SU-DHL-6 (cell line): ENCODE data around the gene CADM1.
A peak's percentile ranks its signal among the peaks of the same experiment; 100 is the strongest.

ENCODE experiments used
- H2AFZ ChIP-seq: fragments of 200-600 bp; sonication (generic); 2 replicates; pipeline ENCODE4 v1.6.1; 2014; ENCODE audit warnings: low read depth, mild to moderate bottlenecking, moderate library complexity, mixed read lengths, antibody characterized with exemption, low read length; ENCODE audit not compliant: severe bottlenecking
- H3F3A ChIP-seq: fragments of 200-600 bp; shearing (Covaris generic); 2 replicates; pipeline ENCODE4 v1.6.0; 2016; ENCODE audit warnings: antibody characterized with exemption, mild to moderate bottlenecking; ENCODE audit not compliant: insufficient read depth
- H3K27ac ChIP-seq: fragments of 200-600 bp; sonication (generic); 2 replicates; pipeline ENCODE4 v1.5.1; 2016; ENCODE audit warnings: low read depth, mild to moderate bottlenecking, low read length, moderate library complexity, mixed read lengths
- H3K27me3 ChIP-seq: fragments of 200-600 bp; sonication (generic), shearing (Covaris generic); 2 replicates; pipeline ENCODE4 v1.6.0; 2014; ENCODE audit warnings: mild to moderate bottlenecking, low read length
- H3K36me3 ChIP-seq: fragments of 200-600 bp; sonication (generic); 2 replicates; pipeline ENCODE4 v1.6.1; 2014; ENCODE audit warnings: mild to moderate bottlenecking, low read length, mixed read lengths
- H3K4me2 ChIP-seq: fragments of 300-600, 200-600 bp; shearing (Covaris generic), sonication (generic); 2 replicates; pipeline ENCODE4 v1.6.0; 2014; ENCODE audit warnings: low read length, low read depth, mild to moderate bottlenecking; ENCODE audit not compliant: poor library complexity, severe bottlenecking
- H3K4me3 ChIP-seq: fragments of 200-600 bp; sonication (generic); 2 replicates; pipeline ENCODE4 v1.5.1; 2014; ENCODE audit warnings: antibody characterized with exemption, low read length, mild to moderate bottlenecking, mixed read lengths; ENCODE audit not compliant: insufficient read depth, poor library complexity, severe bottlenecking
- H3K79me2 ChIP-seq: fragments of 200-600 bp; sonication (generic); 2 replicates; pipeline ENCODE4 v1.6.1; 2014; ENCODE audit warnings: mild to moderate bottlenecking, low read length, moderate library complexity; ENCODE audit not compliant: insufficient read depth
- H3K9ac ChIP-seq: fragments of 200-600 bp; sonication (generic); 2 replicates; pipeline ENCODE4 v1.7.0; 2014; ENCODE audit warnings: mild to moderate bottlenecking, low read length
- H3K9me2 ChIP-seq: fragments of 200-600 bp; sonication (generic); replicated peaks from 2 replicates; pipeline ENCODE4 v1.6.1; 2014; ENCODE audit warnings: low read length; ENCODE audit not compliant: insufficient read depth
- H3K9me3 ChIP-seq: fragments of 200-600 bp; sonication (generic); 2 replicates; pipeline ENCODE4 v1.6.1; 2014; ENCODE audit warnings: low read length, mixed read lengths; ENCODE audit not compliant: insufficient read depth
- H4K20me1 ChIP-seq: fragments of 200-600 bp; sonication (generic); 2 replicates; pipeline ENCODE4 v1.6.1; 2014; ENCODE audit warnings: low read depth, mild to moderate bottlenecking, antibody characterized with exemption, low read length, moderate library complexity, mixed read lengths
- EZH2phosphoT487 ChIP-seq: fragments of 200-600 bp; sonication (generic), shearing (Covaris generic); conservative IDR thresholded peaks from 2 replicates; pipeline ENCODE4 v1.6.1; 2018; ENCODE audit warnings: mild to moderate bottlenecking, antibody characterized with exemption, low read length, moderate library complexity, mixed read lengths
- TF ChIP-seq, protein P1 (sequence below): fragments of 200-600 bp; sonication (generic); IDR thresholded peaks from one replicate; pipeline ENCODE4 v1.5.1; 2017; ENCODE audit warnings: antibody characterized with exemption, mild to moderate bottlenecking, low read length, moderate library complexity; ENCODE audit not compliant: insufficient read depth, poor library complexity, severe bottlenecking

The CADM1 gene

DNA sequence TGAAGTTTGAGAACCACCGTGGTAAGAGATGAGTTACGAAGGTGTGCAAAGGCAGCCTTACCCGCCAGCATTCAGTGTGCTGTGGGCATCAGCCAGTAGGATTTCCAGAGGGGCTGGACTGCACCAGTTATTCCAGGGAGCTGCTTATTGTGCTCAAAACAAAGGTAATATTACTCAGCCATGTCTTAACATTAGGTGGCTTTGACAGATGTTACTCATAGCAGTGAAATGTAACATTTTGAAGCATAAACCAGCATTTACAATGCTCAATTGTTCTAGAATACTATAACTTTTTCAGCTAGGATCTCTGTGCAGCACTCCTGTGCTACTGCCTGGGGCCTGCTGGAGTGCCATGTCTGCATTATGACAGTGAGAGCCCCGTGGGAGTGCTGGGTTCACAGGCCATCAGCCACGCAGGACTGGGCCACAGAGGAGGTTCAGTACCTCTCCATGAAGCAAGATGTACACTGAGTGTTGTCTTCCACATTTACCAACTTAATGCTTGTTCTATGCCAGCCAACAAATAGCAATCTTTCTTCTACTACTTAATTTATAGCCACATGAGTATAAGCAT lies 238.1 kb downstream of the CADM1 start:
- H3K9ac ChIP-seq: no peak overlapping the region

DNA sequence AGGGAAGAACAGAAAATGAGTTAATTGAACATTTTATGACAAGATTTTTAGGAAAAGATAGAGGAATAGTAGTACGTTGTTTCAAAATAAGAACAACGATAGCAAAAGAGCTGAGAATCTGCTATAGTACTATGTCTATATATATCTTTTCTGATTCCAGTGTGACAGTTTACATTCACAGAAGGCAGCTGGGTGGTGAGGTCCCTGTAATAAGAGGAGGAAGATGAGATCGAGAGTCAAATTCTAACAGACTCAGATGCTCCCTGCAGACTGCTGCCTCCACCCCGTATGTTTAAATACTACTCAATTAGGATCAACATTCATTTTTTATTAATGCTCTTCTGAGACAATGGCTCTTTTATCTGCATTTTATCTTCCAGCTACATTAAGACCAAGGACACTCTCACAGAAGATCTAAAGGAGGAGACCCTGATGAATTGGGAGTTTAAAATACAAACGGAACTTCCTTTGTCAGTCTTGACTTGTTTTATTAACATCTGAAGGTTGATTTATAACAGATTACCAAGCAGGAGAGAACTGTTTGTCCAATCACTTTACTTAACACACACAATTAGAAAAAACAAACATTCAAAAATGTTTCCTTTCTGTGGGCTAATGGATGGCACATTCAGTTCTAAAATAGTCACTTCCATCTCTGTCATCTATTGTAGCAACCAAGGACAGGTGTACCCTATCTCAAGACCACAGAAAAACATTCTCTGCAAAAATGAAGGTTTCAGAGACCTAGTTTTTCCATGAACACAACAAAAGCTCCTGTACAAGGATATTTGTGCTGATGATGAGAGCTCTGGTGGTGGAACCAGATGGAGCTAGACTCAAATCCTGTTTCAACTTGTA lies 240.2 kb downstream of the CADM1 start:
- Histone ChIP-seq H3K9ac (no peak overlapping the region), H3K27me3 (no peaks in the 10 kb centered on the region), H3K9me2 (no peaks in the 10 kb centered on the region), H3K4me3 (no peak overlapping the region), H3F3A (no peaks in the 10 kb centered on the region), H3K79me2 (no peaks in the 10 kb centered on the region), H3K27ac (no peak overlapping the region), H3K36me3 (no peaks in the 10 kb centered on the region), H2AFZ (no peak overlapping the region), H3K4me2 (no peak overlapping the region), H4K20me1 (no peaks in the 10 kb centered on the region), H3K9me3 (no peaks in the 10 kb centered on the region)
- TF ChIP-seq EZH2phosphoT487: no peak
- TF ChIP-seq, protein P1, sequence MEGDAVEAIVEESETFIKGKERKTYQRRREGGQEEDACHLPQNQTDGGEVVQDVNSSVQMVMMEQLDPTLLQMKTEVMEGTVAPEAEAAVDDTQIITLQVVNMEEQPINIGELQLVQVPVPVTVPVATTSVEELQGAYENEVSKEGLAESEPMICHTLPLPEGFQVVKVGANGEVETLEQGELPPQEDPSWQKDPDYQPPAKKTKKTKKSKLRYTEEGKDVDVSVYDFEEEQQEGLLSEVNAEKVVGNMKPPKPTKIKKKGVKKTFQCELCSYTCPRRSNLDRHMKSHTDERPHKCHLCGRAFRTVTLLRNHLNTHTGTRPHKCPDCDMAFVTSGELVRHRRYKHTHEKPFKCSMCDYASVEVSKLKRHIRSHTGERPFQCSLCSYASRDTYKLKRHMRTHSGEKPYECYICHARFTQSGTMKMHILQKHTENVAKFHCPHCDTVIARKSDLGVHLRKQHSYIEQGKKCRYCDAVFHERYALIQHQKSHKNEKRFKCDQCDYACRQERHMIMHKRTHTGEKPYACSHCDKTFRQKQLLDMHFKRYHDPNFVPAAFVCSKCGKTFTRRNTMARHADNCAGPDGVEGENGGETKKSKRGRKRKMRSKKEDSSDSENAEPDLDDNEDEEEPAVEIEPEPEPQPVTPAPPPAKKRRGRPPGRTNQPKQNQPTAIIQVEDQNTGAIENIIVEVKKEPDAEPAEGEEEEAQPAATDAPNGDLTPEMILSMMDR: no peak

More for the DNA sequence above, 238.1 kb downstream of the CADM1 start:
- Histone ChIP-seq H3K36me3 (no peaks in the 10 kb centered on the region), H4K20me1 (no peaks in the 10 kb centered on the region), H3K27ac (no peak overlapping the region), H3K4me2 (no peak overlapping the region), H3K4me3 (no peak overlapping the region), H3F3A (no peaks in the 10 kb centered on the region), H2AFZ (no peak overlapping the region), H3K9me3 (no peaks in the 10 kb centered on the region), H3K27me3 (no peaks in the 10 kb centered on the region), H3K9me2 (no peaks in the 10 kb centered on the region), H3K79me2 (no peaks in the 10 kb centered on the region)
- no peak for TF ChIP-seq EZH2phosphoT487
- TF ChIP-seq, protein P1: no peak

DNA sequence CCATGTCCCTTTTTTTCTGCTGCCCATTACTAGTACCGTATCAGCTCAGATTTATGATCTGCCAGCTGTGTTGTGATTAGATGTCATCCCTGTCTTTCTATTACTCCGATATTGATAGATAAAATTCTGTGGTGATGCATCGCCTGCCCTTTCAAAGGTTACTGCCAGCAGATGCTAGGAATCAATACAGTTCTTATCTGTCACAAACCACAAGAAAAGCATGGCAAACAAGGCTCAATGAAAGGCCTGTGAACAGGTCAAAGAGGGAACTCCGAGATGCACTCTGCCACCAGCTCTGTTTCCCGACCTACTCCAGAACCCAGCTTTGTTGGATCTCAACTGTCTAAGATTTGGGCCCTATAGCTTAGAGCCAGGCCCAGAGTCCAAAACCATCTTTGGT lies 246.0 kb downstream of the CADM1 start:
- H4K20me1 ChIP-seq: no peaks in the 10 kb centered on the region
- TF ChIP-seq, protein P1: no peak
- no peak for TF ChIP-seq EZH2phosphoT487
- no peaks in the 10 kb centered on the region for H3K9me2 ChIP-seq
- no peaks in the 10 kb centered on the region for H3K79me2 ChIP-seq
- no peaks in the 10 kb centered on the region for H3K9me3 ChIP-seq
- H3F3A ChIP-seq: peaks cover 8% of the 10 kb centered on the region
- no peaks in the 10 kb centered on the region for H3K27me3 ChIP-seq
- no peak overlapping the region for H3K4me2 ChIP-seq
- 0 out of 2 replicates have a peak overlapping the region, but pooled peaks have one; percentile 97 for H3K27ac ChIP-seq
- H3K9ac ChIP-seq: no peak overlapping the region
- no peaks in the 10 kb centered on the region for H3K36me3 ChIP-seq
- no peak overlapping the region for H3K4me3 ChIP-seq
- H2AFZ ChIP-seq: no peak overlapping the region
